GM11168 (cell line): ENCODE results near the gene TSACC.

Experiments used
- in situ Hi-C: fragments of 300-500 bp; cut with MboI; formaldehyde crosslinking; loops from one replicate; pipeline ENCODE4 v1.12.0; 2022; ENCODE audit warnings: low sequenced_read_pairs; ENCODE audit not compliant: unreplicated experiment

Gene TSACC

DNA sequence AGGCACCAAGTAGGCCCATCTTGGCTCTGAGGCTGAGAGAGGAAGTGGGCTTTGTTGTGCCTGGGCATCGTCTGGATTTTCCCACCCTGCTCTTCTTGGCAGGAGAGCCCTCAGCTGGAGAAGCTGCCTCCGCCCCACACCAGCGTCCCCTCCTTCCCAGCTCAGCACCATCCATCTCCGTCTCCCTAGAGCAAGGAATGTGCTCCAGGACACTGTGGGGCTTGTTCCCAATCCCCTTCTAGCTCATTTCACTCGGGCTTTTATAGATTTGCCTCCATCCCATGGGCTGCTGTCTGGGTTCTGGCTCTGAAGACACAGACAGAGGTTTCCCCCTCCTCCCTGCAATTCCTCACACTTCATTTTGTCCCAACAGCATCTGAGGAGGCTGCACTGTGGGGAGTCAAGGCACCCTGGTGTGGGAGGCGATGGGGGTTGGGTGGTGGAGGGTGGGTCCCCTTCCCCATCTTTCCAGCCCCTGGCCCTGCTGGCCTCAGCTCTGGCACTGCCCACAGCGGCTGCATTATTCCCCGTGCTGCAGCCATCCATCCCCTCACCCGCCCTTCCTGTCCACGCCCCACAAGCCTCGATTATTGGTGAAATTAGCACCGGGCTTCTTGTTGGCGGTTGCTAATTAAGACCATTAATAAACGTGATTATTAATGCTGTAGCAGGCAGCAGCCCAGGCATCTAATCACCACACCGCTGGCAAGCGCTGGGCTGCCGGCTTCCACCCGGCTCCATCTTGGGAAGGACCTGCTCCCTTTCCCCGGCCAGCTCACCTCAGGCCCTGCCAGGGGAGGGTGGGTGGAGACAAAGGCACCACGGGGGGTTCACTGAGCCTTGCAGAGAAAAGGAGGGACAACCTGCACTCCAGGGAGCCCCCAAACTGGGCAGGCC, 52.4 kb downstream of the TSACC start:
- in situ Hi-C loops = no loop called here

DNA sequence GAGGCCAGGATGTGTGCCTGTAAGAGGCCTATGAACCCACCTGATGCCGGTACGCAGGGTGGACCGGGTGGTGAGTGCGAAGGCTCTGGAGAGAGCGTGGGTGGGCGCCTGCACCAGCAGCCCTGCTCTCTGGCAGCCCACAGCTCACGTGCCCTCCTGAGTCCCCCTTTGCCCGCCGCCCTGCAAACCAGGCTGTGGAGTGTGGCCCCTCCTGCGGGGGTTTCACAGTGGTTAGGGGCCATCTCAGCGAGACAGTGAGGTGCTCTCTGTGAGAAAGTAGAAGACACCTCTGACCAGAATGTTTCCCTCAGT, 53.0 kb downstream of the TSACC start:
- in situ Hi-C loops = no loop called here

DNA sequence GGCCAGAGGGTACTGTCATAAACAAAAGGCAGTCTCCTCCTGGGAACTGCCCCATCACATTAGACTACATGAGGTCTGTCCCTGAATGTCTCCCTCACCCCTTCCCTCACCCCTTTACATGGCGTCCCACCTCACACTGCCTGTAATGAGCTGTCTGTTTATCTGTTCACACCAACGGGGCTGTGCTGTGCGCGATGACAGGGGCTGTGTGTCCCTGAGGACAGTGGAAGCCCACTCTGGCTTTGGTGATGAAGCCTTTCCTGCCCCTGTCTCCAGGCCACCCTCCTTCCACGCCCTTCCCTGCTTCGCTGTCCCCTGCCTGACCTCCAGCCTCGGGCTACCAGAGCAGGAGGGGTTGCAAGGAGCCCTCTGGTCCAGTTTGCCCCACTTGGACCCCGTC, 53.4 kb downstream of the TSACC start:
- in situ Hi-C loops = no loop called here

DNA sequence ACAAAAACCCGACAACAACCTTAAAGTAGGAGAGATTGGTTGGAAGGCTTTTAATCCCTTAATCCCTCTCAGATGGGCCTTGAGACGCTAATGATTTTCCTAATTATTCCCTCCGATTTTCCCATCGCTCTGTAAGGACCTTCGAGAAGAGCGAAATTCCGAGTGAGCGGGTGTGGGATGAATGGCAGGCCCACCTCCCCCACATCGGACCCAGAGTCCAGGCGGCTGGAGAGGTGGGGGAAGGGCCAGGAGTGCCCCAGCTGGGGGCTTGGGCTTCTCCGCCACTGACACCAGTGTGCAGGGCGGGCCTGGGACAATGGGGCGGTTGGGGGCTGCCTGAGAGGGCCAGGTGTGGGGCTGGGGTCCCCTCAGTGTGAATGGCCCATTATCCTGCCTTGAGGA, 54.1 kb downstream of the TSACC start:
- in situ Hi-C loops = no loop called here

DNA sequence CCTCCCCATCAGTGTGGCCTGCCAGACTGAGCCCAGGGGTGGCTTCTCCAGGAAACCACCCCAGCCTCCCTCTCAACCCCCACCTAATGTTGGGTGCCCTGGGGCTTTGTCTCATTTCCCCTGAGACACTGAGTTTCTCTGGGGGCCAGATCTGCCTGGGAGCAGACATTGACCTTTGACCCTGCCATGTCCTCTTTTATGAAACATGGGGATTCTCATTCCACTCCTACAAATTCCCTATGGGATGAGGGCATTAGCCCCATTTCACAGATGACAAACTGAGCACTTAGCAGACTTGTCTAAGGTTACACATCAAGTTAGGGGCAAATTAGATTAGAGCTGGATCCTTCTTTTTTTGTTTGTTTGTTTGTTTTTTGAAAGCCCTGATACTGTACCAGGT, 54.8 kb downstream of the TSACC start:
- in situ Hi-C loops = no loop called here

DNA sequence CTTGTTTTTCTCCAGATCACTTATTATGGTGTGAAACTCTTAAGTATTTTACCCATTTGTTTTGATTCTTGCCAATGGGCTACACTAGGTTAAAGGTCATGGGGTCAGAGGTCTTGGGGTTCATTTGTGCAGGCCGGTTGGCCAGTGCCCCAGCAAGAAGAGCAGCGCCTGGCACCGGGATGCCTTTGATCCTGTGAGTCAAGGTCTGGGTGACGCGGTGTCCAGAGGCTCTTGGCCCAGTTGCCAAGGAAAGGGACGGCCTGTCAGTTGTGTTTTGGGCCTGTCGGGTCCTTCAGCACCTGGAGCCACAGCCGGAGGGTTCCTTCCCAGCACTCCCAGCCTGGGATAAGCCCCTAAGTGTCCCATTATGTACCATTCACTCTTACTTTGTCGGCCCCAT, 55.8 kb downstream of the TSACC start:
- in situ Hi-C loops = no loop called here

DNA sequence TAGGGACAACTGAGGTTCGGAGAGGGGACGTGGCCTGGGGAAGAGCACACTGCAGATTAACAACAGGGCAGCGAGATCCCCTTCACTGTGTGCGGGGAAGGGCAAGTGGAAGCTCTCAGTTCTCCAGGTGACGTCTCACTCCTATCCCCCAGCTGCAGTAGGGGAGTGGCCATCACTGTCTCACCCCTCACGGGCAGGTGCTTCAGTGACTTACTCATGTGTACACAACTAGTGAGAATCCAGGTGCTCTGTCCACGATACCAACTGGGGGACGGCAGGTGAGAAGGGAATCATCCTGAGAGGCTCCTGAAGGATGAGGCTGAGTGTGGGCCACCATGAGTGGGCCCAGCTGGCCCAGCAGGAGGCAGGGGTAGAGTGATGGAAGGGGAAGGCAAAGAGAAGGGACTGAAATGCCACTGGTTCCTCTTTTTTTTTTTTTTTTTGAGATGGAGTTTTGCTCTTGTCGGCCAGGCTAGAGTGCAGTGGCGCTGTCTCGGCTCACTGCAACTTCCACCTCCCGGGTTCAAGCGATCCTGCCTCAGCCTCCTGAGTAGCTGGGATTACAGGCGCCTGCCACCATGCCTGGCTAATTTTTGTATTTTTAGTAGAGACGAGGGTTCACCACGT, 56.6 kb downstream of the TSACC start:
- in situ Hi-C loops = no loop called here
